Astrocyte (in vitro differentiated cells and primary cell): ENCODE measurements around the gene SERTM1. TPM values are rescaled to one million over a fixed set of nuclear protein-coding genes. Genes with fewer than 3 reads are reported as not detected.

ENCODE experiments used
- DNase-seq: peaks from one replicate; pipeline ENCODE4 v3.0.0-alpha.2; 2010; ENCODE audit warnings: low read depth
- FAIRE-seq: peaks from 2 replicates; lab custom pipeline; 2011; peaks lifted over from hg19 to GRCh38; lab: Jason Lieb, UNC
- H2AFZ ChIP-seq: 2 replicates; pipeline ENCODE4 v1.6.0; 2012; ENCODE audit warnings: low read depth, low read length, inconsistent platforms
- H3K27ac ChIP-seq: 2 replicates; pipeline ENCODE4 v1.5.1; 2011; ENCODE audit warnings: low read depth, low read length, inconsistent platforms
- H3K27me3 ChIP-seq: 2 replicates; pipeline ENCODE4 v1.6.0; 2011; ENCODE audit warnings: low read length, inconsistent platforms; ENCODE audit not compliant: insufficient read depth
- H3K36me3 ChIP-seq: 2 replicates; pipeline ENCODE4 v1.5.1; 2011; ENCODE audit warnings: low read length, inconsistent platforms; ENCODE audit not compliant: insufficient read depth
- H3K4me1 ChIP-seq: 2 replicates; pipeline ENCODE4 v1.5.1; 2011; ENCODE audit warnings: low read length, inconsistent platforms; ENCODE audit not compliant: insufficient read depth
- H3K4me2 ChIP-seq: 2 replicates; pipeline ENCODE4 v1.6.0; 2012; ENCODE audit warnings: low read length, inconsistent platforms
- H3K4me3 ChIP-seq: 2 replicates; pipeline ENCODE4 v1.5.1; 2011; ENCODE audit warnings: low read depth, mild to moderate bottlenecking, low read length, inconsistent platforms; ENCODE audit not compliant: insufficient read depth
- H3K79me2 ChIP-seq: 2 replicates; pipeline ENCODE4 v1.6.0; 2012; ENCODE audit warnings: mild to moderate bottlenecking, low read length, inconsistent platforms; ENCODE audit not compliant: insufficient read depth
- H3K9ac ChIP-seq: 2 replicates; pipeline ENCODE4 v1.6.0; 2012; ENCODE audit warnings: mild to moderate bottlenecking, low read length, inconsistent platforms
- H3K9me3 ChIP-seq: 2 replicates; pipeline ENCODE4 v1.5.1; 2012; ENCODE audit warnings: low read depth, mild to moderate bottlenecking, low read length, inconsistent platforms; ENCODE audit not compliant: insufficient read depth
- H4K20me1 ChIP-seq: 2 replicates; pipeline ENCODE4 v1.6.0; 2012; ENCODE audit warnings: low read length, inconsistent platforms; ENCODE audit not compliant: insufficient read depth
- H3K27ac Mint-ChIP-seq: one replicate; pipeline ENCODE4 v1.8.0; 2021; ENCODE audit warnings: mild to moderate bottlenecking, mixed read lengths; ENCODE audit not compliant: unreplicated experiment
- H3K27me3 Mint-ChIP-seq: one replicate; pipeline ENCODE4 v1.8.0; 2021; ENCODE audit warnings: low read depth, mixed read lengths; ENCODE audit not compliant: unreplicated experiment
- H3K36me3 Mint-ChIP-seq: one replicate; pipeline ENCODE4 v1.8.0; 2021; ENCODE audit warnings: low read depth, mixed read lengths; ENCODE audit not compliant: unreplicated experiment
- H3K4me1 Mint-ChIP-seq: one replicate; pipeline ENCODE4 v1.8.0; 2021; ENCODE audit warnings: low read depth, mixed read lengths; ENCODE audit not compliant: unreplicated experiment
- H3K4me3 Mint-ChIP-seq: one replicate; pipeline ENCODE4 v1.8.0; 2021; ENCODE audit warnings: mild to moderate bottlenecking, moderate library complexity, mixed read lengths; ENCODE audit not compliant: unreplicated experiment
- H3K9me3 Mint-ChIP-seq: one replicate; pipeline ENCODE4 v1.8.0; 2021; ENCODE audit warnings: mild to moderate bottlenecking, mixed read lengths; ENCODE audit not compliant: unreplicated experiment
- EZH2 ChIP-seq: IDR thresholded peaks from 2 replicates; pipeline ENCODE4 v1.6.1; 2012; ENCODE audit warnings: mild to moderate bottlenecking, low read length, inconsistent platforms; ENCODE audit not compliant: insufficient read depth
- total RNA-seq: library from RNA; stranded (reverse); gene quantifications from 2 replicates; pipeline ENCODE4 v1.2.1, GENCODE V29; 2021
- TF ChIP-seq, protein P1 (sequence below): IDR thresholded peaks from 2 replicates; pipeline ENCODE4 v1.5.1; 2011; ENCODE audit warnings: low read depth, mild to moderate bottlenecking, inconsistent platforms, low read length, moderate library complexity; ENCODE audit not compliant: insufficient read depth

SERTM1 gene
- total RNA-seq, 1 donor from 2014 or later, result 0.34 TPM

DNA sequence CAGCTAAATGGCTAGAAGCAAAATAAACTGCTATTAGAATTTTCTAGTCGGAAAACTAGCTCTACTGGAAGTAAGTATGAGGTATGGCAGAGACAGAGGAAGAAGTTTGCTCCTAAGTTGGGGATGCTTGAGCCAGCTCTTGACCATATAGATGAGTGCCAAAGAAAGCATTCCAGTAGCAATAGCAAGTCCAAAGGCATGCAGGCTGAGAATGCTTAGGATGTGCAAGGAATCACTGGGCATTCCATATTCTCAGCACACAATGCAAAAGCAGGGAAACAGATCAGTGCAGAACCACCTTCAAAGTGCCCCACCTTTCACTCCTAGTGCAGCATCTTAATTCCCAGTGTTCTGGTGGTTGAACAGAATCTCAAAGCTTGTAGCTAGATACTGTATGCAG lies 32.9 kb downstream of the SERTM1 start:
- H3K27me3 Mint-ChIP-seq, result no peaks in the 10 kb centered on the region
- FAIRE-seq, result no peak
- no peak overlapping the region for H3K4me3 Mint-ChIP-seq
- no peaks in the 10 kb centered on the region for H3K36me3 Mint-ChIP-seq
- peaks cover 11% of the 10 kb centered on the region for H3K4me1 ChIP-seq
- no peaks in the 10 kb centered on the region for H4K20me1 ChIP-seq
- H3K4me3 ChIP-seq, result peak overlapping the region; percentile 12
- DNase-seq, result peak; percentile 96
- no peaks in the 10 kb centered on the region for H3K27me3 ChIP-seq
- H3K4me1 Mint-ChIP-seq, result peaks cover 32% of the 10 kb centered on the region
- no peak for TF ChIP-seq EZH2
- TF ChIP-seq, protein P1, sequence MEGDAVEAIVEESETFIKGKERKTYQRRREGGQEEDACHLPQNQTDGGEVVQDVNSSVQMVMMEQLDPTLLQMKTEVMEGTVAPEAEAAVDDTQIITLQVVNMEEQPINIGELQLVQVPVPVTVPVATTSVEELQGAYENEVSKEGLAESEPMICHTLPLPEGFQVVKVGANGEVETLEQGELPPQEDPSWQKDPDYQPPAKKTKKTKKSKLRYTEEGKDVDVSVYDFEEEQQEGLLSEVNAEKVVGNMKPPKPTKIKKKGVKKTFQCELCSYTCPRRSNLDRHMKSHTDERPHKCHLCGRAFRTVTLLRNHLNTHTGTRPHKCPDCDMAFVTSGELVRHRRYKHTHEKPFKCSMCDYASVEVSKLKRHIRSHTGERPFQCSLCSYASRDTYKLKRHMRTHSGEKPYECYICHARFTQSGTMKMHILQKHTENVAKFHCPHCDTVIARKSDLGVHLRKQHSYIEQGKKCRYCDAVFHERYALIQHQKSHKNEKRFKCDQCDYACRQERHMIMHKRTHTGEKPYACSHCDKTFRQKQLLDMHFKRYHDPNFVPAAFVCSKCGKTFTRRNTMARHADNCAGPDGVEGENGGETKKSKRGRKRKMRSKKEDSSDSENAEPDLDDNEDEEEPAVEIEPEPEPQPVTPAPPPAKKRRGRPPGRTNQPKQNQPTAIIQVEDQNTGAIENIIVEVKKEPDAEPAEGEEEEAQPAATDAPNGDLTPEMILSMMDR, result no peak
- no peaks in the 10 kb centered on the region for H3K9me3 ChIP-seq
- H3K27ac ChIP-seq, result no peak overlapping the region
- H3K4me2 ChIP-seq, result peak overlapping the region; percentile 76
- H3K9me3 Mint-ChIP-seq, result no peaks in the 10 kb centered on the region
- no peaks in the 10 kb centered on the region for H3K36me3 ChIP-seq
- H3K79me2 ChIP-seq, result no peaks in the 10 kb centered on the region
- H3K27ac Mint-ChIP-seq, result no peak overlapping the region
- H2AFZ ChIP-seq, result peak overlapping the region; percentile 26
- H3K9ac ChIP-seq, result peak overlapping the region; percentile 18

DNA sequence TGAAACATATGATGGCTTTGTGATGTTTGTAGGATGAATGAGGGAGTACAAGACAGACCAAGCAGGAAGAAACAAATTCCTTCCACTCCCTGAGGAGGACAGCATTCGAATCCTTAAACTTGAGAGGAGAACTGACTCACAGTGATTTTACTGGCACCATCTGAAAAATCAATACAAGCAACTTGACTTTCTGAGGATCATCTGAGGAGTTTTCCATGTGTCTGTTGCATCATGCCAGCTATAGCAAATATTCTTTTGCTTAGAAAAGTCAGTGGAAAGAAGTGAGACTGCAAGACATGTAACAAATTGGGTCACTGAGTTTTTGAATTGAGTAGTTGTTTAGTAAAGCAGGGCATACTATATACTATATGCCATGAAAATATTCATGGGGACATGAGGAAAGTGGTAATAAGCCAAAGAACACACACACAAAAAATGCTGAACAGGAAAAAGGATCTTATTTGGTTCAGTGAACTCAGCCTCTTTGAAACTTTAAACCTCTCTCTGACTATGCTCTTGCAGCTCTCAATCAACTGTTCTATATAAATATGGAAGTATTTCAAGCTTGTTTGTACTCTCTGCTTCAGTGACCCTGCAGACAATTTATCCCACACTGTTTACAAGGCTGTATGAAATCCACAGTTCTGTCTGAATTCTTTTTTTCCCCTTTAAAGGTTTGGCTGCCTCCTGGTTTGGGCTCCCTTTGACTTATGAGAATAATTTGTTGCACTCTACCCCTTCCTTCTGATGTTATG lies 35.5 kb downstream of the SERTM1 start:
- Mint-ChIP-seq H3K9me3 (no peaks in the 10 kb centered on the region), H3K4me1 (peaks cover 52% of the 10 kb centered on the region), H3K27ac (peak overlapping the region; percentile 10), H3K36me3 (no peaks in the 10 kb centered on the region), H3K27me3 (no peaks in the 10 kb centered on the region), H3K4me3 (no peak overlapping the region)
- Histone ChIP-seq H3K4me2 (peak overlapping the region; percentile 4), H3K4me1 (peaks cover 20% of the 10 kb centered on the region), H3K9me3 (no peaks in the 10 kb centered on the region), H3K9ac (no peak overlapping the region), H3K79me2 (no peaks in the 10 kb centered on the region), H4K20me1 (no peaks in the 10 kb centered on the region), H2AFZ (no peak overlapping the region), H3K4me3 (no peak overlapping the region), H3K27me3 (no peaks in the 10 kb centered on the region), H3K27ac (no peak overlapping the region), H3K36me3 (no peaks in the 10 kb centered on the region)
- TF ChIP-seq EZH2, result no peak
- TF ChIP-seq, protein P1, result no peak
- DNase-seq, result peak; percentile 22
- FAIRE-seq, result no peak

DNA sequence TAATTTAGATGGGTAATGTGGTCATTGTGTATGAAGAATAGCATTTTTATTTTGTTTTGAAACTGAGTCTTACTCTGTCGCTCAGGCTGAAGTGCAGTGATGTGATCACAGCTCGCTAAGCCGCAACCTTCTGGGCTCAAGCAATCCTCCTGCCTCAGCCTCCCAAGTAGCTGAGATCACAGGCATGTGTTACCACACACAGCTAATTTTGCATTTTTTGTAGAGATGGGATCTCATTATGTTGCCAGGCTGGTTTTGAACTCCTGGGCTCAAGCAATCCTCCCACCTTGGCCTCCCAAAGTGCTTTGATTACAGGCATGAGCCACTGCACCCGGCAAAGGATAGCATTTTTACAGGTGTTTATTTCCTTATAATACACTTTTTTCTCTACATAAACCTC lies 36.6 kb downstream of the SERTM1 start:
- Mint-ChIP-seq H3K4me3 (no peak overlapping the region), H3K36me3 (no peaks in the 10 kb centered on the region), H3K27me3 (no peaks in the 10 kb centered on the region), H3K9me3 (no peaks in the 10 kb centered on the region), H3K4me1 (peaks cover 49% of the 10 kb centered on the region), H3K27ac (peak overlapping the region; percentile 23)
- H3K4me3 ChIP-seq, result no peak overlapping the region
- H3K79me2 ChIP-seq, result no peaks in the 10 kb centered on the region
- no peak overlapping the region for H3K27ac ChIP-seq
- TF ChIP-seq, protein P1, result no peak
- TF ChIP-seq EZH2, result no peak
- H3K36me3 ChIP-seq, result no peaks in the 10 kb centered on the region
- FAIRE-seq, result no peak
- peaks cover 20% of the 10 kb centered on the region for H3K4me1 ChIP-seq
- DNase-seq, result no peak
- H3K9me3 ChIP-seq, result no peaks in the 10 kb centered on the region
- H2AFZ ChIP-seq, result no peak overlapping the region
- no peak overlapping the region for H3K9ac ChIP-seq
- no peak overlapping the region for H3K4me2 ChIP-seq
- H4K20me1 ChIP-seq, result no peaks in the 10 kb centered on the region
- H3K27me3 ChIP-seq, result no peaks in the 10 kb centered on the region
